ENCODE results near the gene NCKAP1.
"Not testable (repeated sequence)": the region's sequence is repeated elsewhere in the genome, so short reads cannot be mapped to it uniquely, and the experiment has no call there.

The NCKAP1 gene

GRCh38 chr2:182898718-182899117, 139.5 kb downstream of the NCKAP1 start:
- Histone ChIP-seq H3K27me3 (ENCODE audit: control insufficient read depth, insufficient read depth, low read length) (no peaks in the 10 kb centered on the region), H3K4me1 (ENCODE audit: control insufficient read depth, insufficient read depth, low read length) (peaks cover 13% of the 10 kb centered on the region), H3K4me3 (ENCODE audit: low read length) (no peak overlapping the region), H3K9ac (ENCODE audit: low read depth, low read length) (no peak overlapping the region), H3K9me3 (replicated peaks; ENCODE audit: low read length) (no peaks in the 10 kb centered on the region), H3K36me3 (ENCODE audit: insufficient read depth, low read length) (no peaks in the 10 kb centered on the region), H3K4me2 (ENCODE audit: low read length) (no peak overlapping the region)

- H3K27me3 ChIP-seq (ENCODE audit: control insufficient read depth, insufficient read depth, low read length): no peaks in the 10 kb centered on the region
- no peak overlapping the region for H3K4me3 ChIP-seq (ENCODE audit: low read length)
- no peak overlapping the region for H3K4me2 ChIP-seq (ENCODE audit: low read length)
- peaks cover 13% of the 10 kb centered on the region for H3K4me1 ChIP-seq (ENCODE audit: control insufficient read depth, insufficient read depth, low read length)
- no peak overlapping the region for H3K9ac ChIP-seq (ENCODE audit: low read depth, low read length)
- no peaks in the 10 kb centered on the region for H3K9me3 ChIP-seq (replicated peaks; ENCODE audit: low read length)
- H3K36me3 ChIP-seq (ENCODE audit: insufficient read depth, low read length): no peaks in the 10 kb centered on the region
These were observed 141.1 kb downstream of the NCKAP1 start for GRCh38 chr2:182897137-182897536.

- Histone ChIP-seq H3K4me2 (ENCODE audit: low read length) (no peak overlapping the region), H3K9ac (ENCODE audit: low read depth, low read length) (no peak overlapping the region), H3K4me1 (ENCODE audit: control insufficient read depth, insufficient read depth, low read length) (peaks cover 13% of the 10 kb centered on the region), H3K4me3 (ENCODE audit: low read length) (no peak overlapping the region), H3K27me3 (ENCODE audit: control insufficient read depth, insufficient read depth, low read length) (no peaks in the 10 kb centered on the region), H3K36me3 (ENCODE audit: insufficient read depth, low read length) (no peaks in the 10 kb centered on the region), H3K9me3 (replicated peaks; ENCODE audit: low read length) (no peaks in the 10 kb centered on the region)
These were observed 142.5 kb downstream of the NCKAP1 start for GRCh38 chr2:182895798-182896197.

- Histone ChIP-seq H3K36me3 (ENCODE audit: insufficient read depth, low read length) (no peaks in the 10 kb centered on the region), H3K9ac (ENCODE audit: low read depth, low read length) (no peak overlapping the region), H3K4me1 (ENCODE audit: control insufficient read depth, insufficient read depth, low read length) (peaks cover 13% of the 10 kb centered on the region), H3K27me3 (ENCODE audit: control insufficient read depth, insufficient read depth, low read length) (no peaks in the 10 kb centered on the region), H3K4me2 (ENCODE audit: low read length) (no peak overlapping the region), H3K9me3 (replicated peaks; ENCODE audit: low read length) (no peaks in the 10 kb centered on the region), H3K4me3 (ENCODE audit: low read length) (no peak overlapping the region)
These were observed 143.1 kb downstream of the NCKAP1 start for GRCh38 chr2:182895169-182895568.

GRCh38 chr2:182894174-182894573, 144.1 kb downstream of the NCKAP1 start:
- Histone ChIP-seq H3K9ac (ENCODE audit: low read depth, low read length) (no peak overlapping the region), H3K4me1 (ENCODE audit: control insufficient read depth, insufficient read depth, low read length) (peaks cover 13% of the 10 kb centered on the region), H3K36me3 (ENCODE audit: insufficient read depth, low read length) (no peaks in the 10 kb centered on the region), H3K27me3 (ENCODE audit: control insufficient read depth, insufficient read depth, low read length) (no peaks in the 10 kb centered on the region), H3K9me3 (replicated peaks; ENCODE audit: low read length) (no peaks in the 10 kb centered on the region), H3K4me3 (ENCODE audit: low read length) (no peak overlapping the region), H3K4me2 (ENCODE audit: low read length) (no peak overlapping the region)

- Histone ChIP-seq H3K4me1 (ENCODE audit: control insufficient read depth, insufficient read depth, low read length) (peaks cover 13% of the 10 kb centered on the region), H3K9me3 (replicated peaks; ENCODE audit: low read length) (no peaks in the 10 kb centered on the region), H3K27me3 (ENCODE audit: control insufficient read depth, insufficient read depth, low read length) (no peaks in the 10 kb centered on the region), H3K9ac (ENCODE audit: low read depth, low read length) (no peak overlapping the region), H3K36me3 (ENCODE audit: insufficient read depth, low read length) (no peaks in the 10 kb centered on the region), H3K4me2 (ENCODE audit: low read length) (no peak overlapping the region), H3K4me3 (ENCODE audit: low read length) (no peak overlapping the region)
These were observed 144.6 kb downstream of the NCKAP1 start for GRCh38 chr2:182893666-182894065.

GRCh38 chr2:182893035-182893434, 145.2 kb downstream of the NCKAP1 start:
- not testable (repeated sequence) for H3K9ac ChIP-seq (ENCODE audit: low read depth, low read length); H3K27me3 ChIP-seq (ENCODE audit: control insufficient read depth, insufficient read depth, low read length); H3K4me3 ChIP-seq (ENCODE audit: low read length); H3K4me2 ChIP-seq (ENCODE audit: low read length); H3K9me3 ChIP-seq (replicated peaks; ENCODE audit: low read length); H3K36me3 ChIP-seq (ENCODE audit: insufficient read depth, low read length)
- H3K4me1 ChIP-seq (ENCODE audit: control insufficient read depth, insufficient read depth, low read length): peaks cover 13% of the 10 kb centered on the region

GRCh38 chr2:182891611-182892010, 146.6 kb downstream of the NCKAP1 start:
- no peaks in the 10 kb centered on the region for H3K36me3 ChIP-seq (ENCODE audit: insufficient read depth, low read length)
- H3K9ac ChIP-seq (ENCODE audit: low read depth, low read length): no peak overlapping the region
- H3K4me3 ChIP-seq (ENCODE audit: low read length): no peak overlapping the region
- no peak overlapping the region for H3K4me2 ChIP-seq (ENCODE audit: low read length)
- peaks cover 18% of the 10 kb centered on the region for H3K4me1 ChIP-seq (ENCODE audit: control insufficient read depth, insufficient read depth, low read length)
- no peaks in the 10 kb centered on the region for H3K9me3 ChIP-seq (replicated peaks; ENCODE audit: low read length)
- no peaks in the 10 kb centered on the region for H3K27me3 ChIP-seq (ENCODE audit: control insufficient read depth, insufficient read depth, low read length)

GRCh38 chr2:182890773-182891378, 147.4 kb downstream of the NCKAP1 start:
- Histone ChIP-seq H3K4me2 (ENCODE audit: low read length) (no peak overlapping the region), H3K36me3 (ENCODE audit: insufficient read depth, low read length) (no peaks in the 10 kb centered on the region), H3K27me3 (ENCODE audit: control insufficient read depth, insufficient read depth, low read length) (no peaks in the 10 kb centered on the region), H3K9ac (ENCODE audit: low read depth, low read length) (no peak overlapping the region), H3K4me3 (ENCODE audit: low read length) (no peak overlapping the region), H3K4me1 (ENCODE audit: control insufficient read depth, insufficient read depth, low read length) (peaks cover 20% of the 10 kb centered on the region), H3K9me3 (replicated peaks; ENCODE audit: low read length) (no peaks in the 10 kb centered on the region)

- no peak overlapping the region for H3K4me3 ChIP-seq (ENCODE audit: low read length)
- H3K27me3 ChIP-seq (ENCODE audit: control insufficient read depth, insufficient read depth, low read length): no peaks in the 10 kb centered on the region
- H3K4me2 ChIP-seq (ENCODE audit: low read length): no peak overlapping the region
- H3K36me3 ChIP-seq (ENCODE audit: insufficient read depth, low read length): no peaks in the 10 kb centered on the region
- H3K4me1 ChIP-seq (ENCODE audit: control insufficient read depth, insufficient read depth, low read length): peaks cover 20% of the 10 kb centered on the region
- H3K9me3 ChIP-seq (replicated peaks; ENCODE audit: low read length): no peaks in the 10 kb centered on the region
- H3K9ac ChIP-seq (ENCODE audit: low read depth, low read length): no peak overlapping the region
These were observed 148.0 kb downstream of the NCKAP1 start for GRCh38 chr2:182890305-182890704.

- Histone ChIP-seq H3K9ac (ENCODE audit: low read depth, low read length) (no peak overlapping the region), H3K36me3 (ENCODE audit: insufficient read depth, low read length) (no peaks in the 10 kb centered on the region), H3K4me3 (ENCODE audit: low read length) (no peak overlapping the region), H3K9me3 (replicated peaks; ENCODE audit: low read length) (no peaks in the 10 kb centered on the region), H3K4me2 (ENCODE audit: low read length) (no peak overlapping the region), H3K27me3 (ENCODE audit: control insufficient read depth, insufficient read depth, low read length) (no peaks in the 10 kb centered on the region), H3K4me1 (ENCODE audit: control insufficient read depth, insufficient read depth, low read length) (peaks cover 11% of the 10 kb centered on the region)
These were observed 150.4 kb downstream of the NCKAP1 start for GRCh38 chr2:182887753-182888415.

- no peaks in the 10 kb centered on the region for H3K36me3 ChIP-seq (ENCODE audit: insufficient read depth, low read length)
- no peak overlapping the region for H3K9ac ChIP-seq (ENCODE audit: low read depth, low read length)
- H3K4me2 ChIP-seq (ENCODE audit: low read length): no peak overlapping the region
- H3K4me1 ChIP-seq (ENCODE audit: control insufficient read depth, insufficient read depth, low read length): peaks cover 12% of the 10 kb centered on the region
- H3K9me3 ChIP-seq (replicated peaks; ENCODE audit: low read length): no peaks in the 10 kb centered on the region
- H3K4me3 ChIP-seq (ENCODE audit: low read length): no peak overlapping the region
- H3K27me3 ChIP-seq (ENCODE audit: control insufficient read depth, insufficient read depth, low read length): no peaks in the 10 kb centered on the region
These were observed 151.2 kb downstream of the NCKAP1 start for GRCh38 chr2:182887093-182887492.

All from skeletal muscle satellite cell (primary cell).